Hepatocyte (in vitro differentiated cells): Measurements from ENCODE around the gene DPP10.

Source experiments
- CTCF ChIP-seq: fragments of 200-600 bp; sonication (generic); IDR thresholded peaks from 2 replicates; pipeline ENCODE4 v1.5.1; 2016; ENCODE audit warnings: antibody characterized with exemption, mild to moderate bottlenecking; ENCODE audit not compliant: poor library complexity
- EZH2 ChIP-seq: fragments of 200-600 bp; sonication (generic); IDR thresholded peaks from 2 replicates; pipeline ENCODE4 v1.6.1; 2016; ENCODE audit warnings: antibody characterized with exemption, mild to moderate bottlenecking, borderline replicate concordance
- EZH2phosphoT487 ChIP-seq: fragments of 200-600 bp; sonication (generic); IDR thresholded peaks from one replicate; pipeline ENCODE4 v1.6.1; 2018; ENCODE audit warnings: antibody characterized with exemption, mild to moderate bottlenecking, low read depth, moderate library complexity; ENCODE audit not compliant: unreplicated experiment, severe bottlenecking

- TF ChIP-seq CTCF = no peak
- no peak for TF ChIP-seq EZH2
- TF ChIP-seq EZH2phosphoT487 = no peak
Observed at GRCh38 chr2:114496959-114497358, 54.5 kb downstream of the DPP10 start.
